H4 (cell line): ENCODE measurements around the gene PIGR. TPM values are rescaled to one million over a fixed set of nuclear protein-coding genes. Genes with fewer than 3 reads are reported as not detected.
A peak's percentile ranks its signal among the peaks of the same experiment; 100 is the strongest.

ENCODE experiments used
- DNase-seq: peaks from one replicate; pipeline ENCODE4 v3.0.0-alpha.2; 2015; ENCODE audit warnings: low spot score
- total RNA-seq: library from RNA; depleted of rRNA; stranded (reverse); fragments of >200 nt; shearing (Covaris generic); gene quantifications from 2 replicates; pipeline ENCODE4 v1.2.3, GENCODE V29; 2014; rRNA removed

Gene PIGR
- total RNA-seq = 0.02 TPM in 1 of 2 replicates, not detected in the other

GRCh38 chr1:206946261-206946660 is at the start of gene PIGR:
Gene PIGR, minus strand, starts transcription at chr1:206946466. Its CDS starts 5,935 bp downstream, at chr1:206940531.
- no peak for DNase-seq

DNA sequence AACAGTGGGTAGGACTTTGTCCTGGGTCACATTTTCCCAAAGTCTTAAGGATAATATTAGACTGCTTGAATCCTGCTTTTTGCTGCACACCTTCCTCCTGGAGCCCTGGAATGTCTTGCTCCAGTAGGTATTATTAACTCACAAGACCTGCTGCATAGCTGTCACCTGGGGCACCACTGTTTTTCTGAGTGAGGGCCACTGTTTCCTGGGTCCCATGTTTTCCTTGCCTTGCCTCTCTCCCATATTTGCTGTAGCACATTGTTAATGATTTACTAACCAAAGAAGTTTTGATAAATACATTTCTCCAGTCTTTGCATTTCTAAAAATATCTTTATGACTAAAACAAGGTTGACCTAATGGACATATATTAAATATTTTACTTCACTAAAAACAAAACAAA is 46.5 kb upstream of the PIGR start:
- DNase-seq = no peak

DNA sequence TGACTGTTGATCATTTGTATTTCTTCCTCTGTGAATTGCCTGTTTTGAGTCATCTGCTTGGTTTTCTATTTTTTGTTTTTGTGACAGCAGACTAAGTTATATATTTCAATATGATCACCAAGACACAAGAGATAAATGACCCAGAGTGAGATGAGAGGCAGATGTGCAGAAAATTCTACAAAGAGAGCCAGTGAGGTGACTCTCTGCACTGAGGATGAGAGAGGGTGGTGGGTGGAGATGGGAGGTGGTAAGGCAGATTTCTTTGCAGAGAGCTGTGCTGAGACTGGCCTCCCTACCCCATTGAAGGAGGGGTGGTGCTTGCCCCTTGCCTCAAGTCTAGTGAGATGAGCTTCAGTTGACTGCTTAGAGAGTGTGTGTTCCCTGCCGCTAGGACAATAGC is 41.6 kb upstream of the PIGR start:
- no peak for DNase-seq

- no peak for DNase-seq
Observed at GRCh38 chr1:206986885-206987284, 40.6 kb upstream of the PIGR start.

DNA sequence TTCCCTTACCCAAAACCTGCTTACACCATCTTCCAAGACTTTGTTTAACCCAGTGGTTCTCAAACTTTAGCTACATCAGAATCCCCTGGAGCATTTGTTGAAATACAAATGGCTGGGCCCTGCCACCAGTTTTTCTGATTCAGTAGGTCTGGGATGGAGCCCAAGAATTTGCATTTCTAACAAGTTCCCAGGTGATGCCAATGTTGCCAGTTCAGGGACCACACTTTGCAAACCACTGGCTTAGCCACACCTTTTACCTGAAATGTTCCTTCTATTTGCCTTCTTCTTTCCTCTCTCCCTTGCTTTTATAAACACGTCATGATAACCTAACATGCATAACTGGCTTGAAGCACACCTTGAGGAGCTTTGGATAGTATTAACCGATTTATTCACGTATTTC is 40.1 kb upstream of the PIGR start:
- DNase-seq = no peak

GRCh38 chr1:206985162-206985749 is 39.0 kb upstream of the PIGR start:
- no peak for DNase-seq

- peak; percentile 46 for DNase-seq
Observed at GRCh38 chr1:206982216-206982615, 36.0 kb upstream of the PIGR start.

GRCh38 chr1:206979379-206980043 is 33.2 kb upstream of the PIGR start:
- peak; percentile 26 for DNase-seq

DNA sequence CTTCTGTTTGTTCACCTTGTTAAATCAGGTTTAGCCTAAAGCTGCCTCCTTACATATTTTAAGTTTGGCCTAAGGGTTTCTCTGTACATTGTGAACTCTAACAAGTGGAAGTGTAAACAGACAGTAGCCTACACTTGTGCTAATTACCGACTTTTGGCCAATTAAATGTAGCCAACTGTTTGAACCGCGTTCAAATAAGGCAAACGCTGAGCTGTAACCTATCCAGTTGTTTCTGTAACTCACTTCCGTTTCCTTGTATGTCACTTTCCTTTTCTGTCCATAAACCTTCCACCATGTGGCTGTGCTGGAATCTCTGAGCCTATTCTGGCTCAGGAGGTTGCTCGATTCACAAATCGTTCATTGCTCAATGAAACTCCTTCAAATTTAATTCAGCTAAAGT is 32.0 kb upstream of the PIGR start:
- no peak for DNase-seq

GRCh38 chr1:206975306-206975705 is 29.0 kb upstream of the PIGR start:
- no peak for DNase-seq

DNA sequence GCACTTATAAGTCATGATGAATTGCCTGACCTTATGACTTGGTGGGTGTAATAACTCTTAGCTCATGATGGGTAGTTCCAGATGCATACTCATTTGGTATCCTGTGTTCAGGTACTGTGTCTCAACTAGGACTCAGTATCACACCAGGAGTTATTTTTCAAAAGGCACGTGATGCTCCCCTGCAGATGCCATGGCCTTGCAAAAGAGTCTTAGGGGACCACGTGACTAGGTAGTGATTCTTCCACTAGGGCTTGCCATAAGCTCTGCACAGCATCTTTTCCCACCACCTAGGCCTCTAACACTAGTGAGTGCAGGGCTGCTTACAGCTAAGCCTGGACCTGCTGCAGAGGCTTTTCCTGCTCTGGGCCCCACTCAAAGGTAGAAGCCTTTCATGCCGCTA is 27.9 kb upstream of the PIGR start:
- no peak for DNase-seq

- no peak for DNase-seq
Observed at GRCh38 chr1:206972728-206973127, 26.5 kb upstream of the PIGR start.

DNA sequence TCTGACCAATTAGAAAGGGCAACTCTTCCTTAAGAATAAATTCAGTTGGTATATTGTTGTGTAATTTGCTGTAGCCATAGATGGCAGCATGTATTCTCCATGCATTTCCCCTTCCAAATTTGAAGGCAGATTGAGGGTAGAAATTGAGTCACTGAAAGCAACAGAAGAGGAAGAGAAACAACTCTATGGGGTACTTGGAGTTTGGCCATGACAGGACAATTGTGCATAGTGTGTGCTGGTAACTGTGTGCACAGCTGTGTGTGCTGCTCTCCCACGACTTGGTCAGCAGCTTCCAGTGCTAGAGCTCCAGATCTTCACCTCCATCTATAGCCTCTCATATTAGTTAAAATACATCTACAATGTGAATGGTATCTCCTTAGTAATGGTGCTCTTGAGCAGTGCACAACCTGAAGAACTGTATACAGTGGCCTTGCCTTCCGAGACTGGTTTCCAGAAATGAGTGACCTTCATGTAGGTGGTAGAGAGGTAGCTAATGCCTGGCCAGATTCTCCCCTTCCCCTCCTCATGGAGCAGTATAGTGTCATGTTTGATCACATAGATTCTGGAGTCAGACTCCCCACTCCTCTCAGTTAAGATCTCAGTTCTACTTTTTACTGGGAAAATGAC is 24.9 kb upstream of the PIGR start:
- DNase-seq = no peak

GRCh38 chr1:206970446-206970845 is 24.2 kb upstream of the PIGR start, which contains the start of gene FCAMR:
Gene FCAMR, minus strand, starts transcription at chr1:206970460. Its CDS starts 335 bp downstream, at chr1:206970125.
- DNase-seq = no peak

DNA sequence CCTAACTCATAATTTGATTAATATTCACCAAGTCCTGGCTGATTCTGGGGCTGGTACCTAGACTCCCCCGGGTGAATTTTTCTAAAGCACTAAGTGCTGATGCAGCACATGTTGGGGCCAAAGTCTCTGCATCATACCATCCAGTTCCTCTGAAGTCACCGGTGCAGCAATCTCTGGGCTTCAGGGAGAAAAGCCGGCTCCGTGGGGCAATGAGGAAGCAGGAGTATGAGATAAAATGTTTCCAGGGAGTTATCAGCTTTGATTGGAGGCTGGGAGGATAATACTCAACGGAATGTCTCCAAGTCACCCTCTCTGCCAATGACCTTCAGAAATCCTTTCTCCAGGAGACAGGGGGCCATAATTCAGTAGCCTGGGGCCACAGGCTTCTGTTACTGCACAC is 22.8 kb upstream of the PIGR start:
- DNase-seq = no peak

- DNase-seq = peak; percentile 82
Observed at GRCh38 chr1:206967096-206967849, 21.0 kb upstream of the PIGR start.

DNA sequence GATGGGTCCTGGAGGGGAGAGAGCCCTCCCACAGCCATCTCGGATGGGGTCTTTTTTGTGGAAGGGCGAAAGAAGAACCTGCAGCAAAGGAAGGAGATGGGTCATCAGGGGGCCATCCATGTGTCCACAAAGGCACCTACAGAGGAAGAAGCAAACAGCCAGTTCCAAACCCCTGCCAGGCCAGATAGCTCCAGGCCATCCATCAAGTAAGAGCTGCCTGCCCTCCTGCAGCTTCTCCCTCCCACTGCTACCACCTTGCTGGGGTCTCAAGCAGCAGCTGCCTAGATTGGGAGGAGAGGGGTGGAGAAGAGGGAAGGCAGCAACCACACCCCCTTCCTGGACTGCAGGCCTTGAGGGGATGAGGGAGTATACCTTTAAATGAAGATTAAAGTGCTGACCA is 19.5 kb upstream of the PIGR start:
- DNase-seq = no peak

- no peak for DNase-seq
Observed at GRCh38 chr1:206963740-206964139, 17.5 kb upstream of the PIGR start.

GRCh38 chr1:206963119-206963712 is 16.9 kb upstream of the PIGR start:
- no peak for DNase-seq

- DNase-seq = no peak
Observed at GRCh38 chr1:206962272-206962671, 16.0 kb upstream of the PIGR start.

GRCh38 chr1:206961668-206962067 is 15.4 kb upstream of the PIGR start:
- no peak for DNase-seq
